GM21447 (cell line): ENCODE data around the gene ITPR2.
"Not testable (repeated sequence)": the region's sequence is repeated elsewhere in the genome, so short reads cannot be mapped to it uniquely, and the experiment has no call there.

ENCODE experiments used
- ATAC-seq: cut with Tn5 transposase; IDR thresholded peaks from one replicate; pipeline ENCODE4 v1.9.1; 2021; ENCODE audit not compliant: unreplicated experiment

The ITPR2 gene

DNA sequence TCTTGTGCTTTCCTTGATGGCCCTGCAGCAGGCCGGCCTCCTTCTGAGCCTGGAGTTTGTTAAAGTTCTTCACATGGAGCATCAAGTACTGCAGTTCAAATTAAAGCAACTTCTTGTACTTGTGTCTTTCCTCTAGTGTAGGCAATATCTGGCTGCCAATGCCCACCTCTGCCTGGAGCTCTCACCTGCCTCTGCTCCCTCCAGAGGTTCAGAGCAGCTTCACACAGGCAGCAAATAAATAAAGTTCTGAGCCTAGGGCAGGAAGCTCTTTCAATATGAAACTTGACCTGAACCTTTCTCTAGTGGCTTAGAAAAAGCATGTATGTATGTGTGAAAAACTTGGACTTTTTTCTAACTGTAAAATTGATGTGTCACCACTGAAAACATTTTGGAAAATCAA lies 65.9 kb downstream of the ITPR2 start:
- no peak for ATAC-seq

DNA sequence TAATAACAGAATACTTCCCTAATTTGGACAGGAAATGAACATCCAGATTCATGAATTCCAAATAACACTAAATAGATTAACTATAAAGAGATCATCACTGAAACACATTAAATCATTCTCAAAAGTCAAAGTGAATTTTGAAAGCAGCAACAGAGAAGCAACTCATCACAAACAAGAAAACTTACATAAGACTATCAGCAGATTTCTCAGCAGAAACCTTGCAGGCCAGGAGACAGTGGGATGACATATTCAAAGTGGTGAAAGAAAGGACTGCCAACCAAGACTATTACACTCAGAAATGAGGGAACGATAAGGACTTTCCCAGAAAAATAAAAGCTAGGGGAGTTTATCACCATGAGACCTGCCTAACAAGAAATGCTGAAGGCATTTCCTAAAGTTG lies 70.8 kb downstream of the ITPR2 start:
- ATAC-seq: no peak

DNA sequence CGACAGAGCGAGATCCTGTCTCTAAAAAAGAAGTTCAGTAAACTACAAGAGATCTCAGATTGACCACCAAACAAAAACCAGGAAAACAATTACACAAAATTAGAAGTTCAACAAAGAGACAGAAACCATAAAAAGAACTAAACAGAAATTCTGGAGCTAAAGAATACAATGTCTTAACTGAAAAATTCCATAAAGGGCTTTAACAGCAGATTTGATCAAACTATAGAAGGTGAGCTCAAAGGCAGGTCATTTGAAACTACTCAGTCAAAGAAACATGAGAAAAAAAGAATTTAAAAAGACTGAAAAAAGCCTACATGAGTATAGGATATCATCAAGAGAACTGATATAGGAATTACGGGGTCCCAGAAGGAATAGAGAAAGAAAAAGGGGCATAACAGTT lies 71.2 kb downstream of the ITPR2 start:
- ATAC-seq: no peak

DNA sequence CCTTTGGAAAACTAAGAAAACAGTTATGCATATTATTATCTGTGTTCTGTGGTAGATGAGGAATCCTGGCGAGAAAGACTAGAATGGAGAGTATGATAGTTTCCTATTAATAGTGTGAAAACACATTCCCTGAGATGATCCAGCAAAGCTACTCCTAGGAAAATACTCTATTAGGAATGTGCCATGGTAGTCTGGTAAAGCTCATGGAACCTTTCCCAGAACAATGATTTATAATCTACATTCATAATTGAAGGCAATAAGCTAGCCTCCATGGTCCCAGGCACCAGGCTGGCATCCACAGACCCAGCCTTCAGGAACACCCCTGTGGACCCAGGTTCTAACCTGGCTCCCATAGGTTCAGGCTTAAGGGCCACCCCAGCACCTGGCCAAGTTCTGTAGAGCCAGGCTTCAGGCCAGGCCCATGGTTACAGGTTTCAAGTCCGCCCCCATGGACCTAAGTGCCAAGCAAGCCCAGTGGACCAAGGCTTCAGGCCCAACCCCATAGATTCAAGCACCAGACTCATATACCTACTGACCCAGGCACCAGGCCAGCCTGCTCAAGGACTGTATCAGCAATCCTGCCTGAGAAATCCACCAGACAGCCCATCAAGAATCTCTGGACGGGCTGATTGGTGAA lies 72.2 kb downstream of the ITPR2 start:
- ATAC-seq: no peak

DNA sequence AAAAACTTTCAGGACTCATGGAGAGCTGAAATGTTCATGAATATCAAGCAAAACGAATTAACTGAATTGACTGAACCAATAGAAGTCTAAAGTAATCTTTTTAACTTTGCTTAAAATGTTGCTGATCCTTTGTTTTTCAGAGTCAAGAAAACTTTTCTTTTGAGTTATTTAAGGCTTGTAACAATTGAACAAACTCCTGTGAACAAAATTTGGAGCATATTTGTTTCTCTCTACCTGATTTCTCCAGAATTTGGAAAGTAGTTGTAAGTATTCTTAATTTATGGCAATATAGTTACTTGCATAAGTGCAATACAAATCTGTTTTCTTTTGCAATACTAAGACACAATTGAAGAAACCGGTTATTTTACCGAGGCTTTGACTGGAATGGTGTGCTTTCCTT lies 77.6 kb downstream of the ITPR2 start:
- ATAC-seq: not testable (repeated sequence)

DNA sequence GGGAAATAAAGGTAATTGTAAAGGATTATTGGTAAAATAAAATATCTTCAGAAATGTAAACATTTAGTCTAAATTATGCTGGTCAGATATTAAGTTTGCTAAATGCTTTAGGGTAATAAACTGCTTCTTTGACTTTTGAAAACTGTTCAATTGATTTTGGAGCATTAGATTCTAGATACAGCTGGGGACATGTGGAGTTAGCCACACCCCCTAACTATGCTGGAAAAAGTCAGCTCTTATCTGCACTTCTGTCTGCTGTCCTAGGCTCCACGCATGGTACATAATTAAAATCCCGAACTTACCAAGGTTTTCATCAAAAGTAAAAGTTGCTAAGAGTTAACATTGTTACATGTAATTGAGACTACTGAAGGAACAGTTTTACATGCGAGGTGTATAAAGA lies 78.8 kb downstream of the ITPR2 start:
- no peak for ATAC-seq

DNA sequence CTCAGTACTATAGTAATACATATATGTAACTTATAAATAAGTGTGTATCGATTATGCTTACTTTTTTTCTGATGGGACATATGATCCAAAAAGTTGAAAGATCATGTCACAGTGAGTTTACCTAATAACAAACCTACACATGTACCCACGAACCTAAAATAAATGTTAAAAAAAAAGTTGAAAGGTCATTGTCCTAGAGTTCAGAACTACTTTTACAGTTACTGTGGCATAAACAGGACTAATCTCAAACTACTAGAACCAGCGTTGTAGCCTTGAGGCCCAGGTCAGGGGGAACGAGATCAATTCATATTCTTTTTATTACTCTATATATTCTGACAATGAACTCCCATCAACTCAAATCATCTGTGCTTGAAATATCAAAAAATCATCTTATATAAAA lies 81.8 kb downstream of the ITPR2 start:
- ATAC-seq: no peak

DNA sequence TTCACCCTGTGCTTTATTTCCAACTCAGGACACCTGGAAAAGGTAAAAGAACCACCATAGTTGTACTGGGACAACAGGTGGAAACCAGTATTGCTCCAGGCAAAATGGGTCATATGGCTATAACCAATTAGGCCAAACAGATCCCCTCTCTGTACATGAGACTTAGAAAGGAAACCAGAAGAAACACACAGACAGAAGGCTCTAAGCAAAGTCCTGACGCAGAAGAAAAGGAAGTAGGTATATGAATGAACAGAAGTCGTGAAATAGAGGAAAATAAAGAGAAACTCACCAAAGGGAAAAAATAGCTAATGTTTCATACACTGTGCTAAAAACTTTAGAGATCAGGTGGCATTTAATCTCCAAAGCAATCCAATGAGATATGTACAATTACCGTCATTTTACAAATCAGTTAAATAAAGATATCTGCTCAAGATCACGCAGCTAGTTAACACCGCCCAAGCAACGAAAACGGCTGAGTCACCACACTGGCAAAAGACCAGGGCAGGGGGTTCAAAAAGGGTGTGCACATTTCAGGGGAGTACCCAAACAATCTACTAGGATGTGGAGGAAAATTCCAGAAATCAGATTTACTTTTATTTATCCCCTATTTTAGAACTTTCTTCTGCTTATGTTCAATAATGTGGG lies 82.3 kb downstream of the ITPR2 start:
- ATAC-seq: peak; percentile 55

DNA sequence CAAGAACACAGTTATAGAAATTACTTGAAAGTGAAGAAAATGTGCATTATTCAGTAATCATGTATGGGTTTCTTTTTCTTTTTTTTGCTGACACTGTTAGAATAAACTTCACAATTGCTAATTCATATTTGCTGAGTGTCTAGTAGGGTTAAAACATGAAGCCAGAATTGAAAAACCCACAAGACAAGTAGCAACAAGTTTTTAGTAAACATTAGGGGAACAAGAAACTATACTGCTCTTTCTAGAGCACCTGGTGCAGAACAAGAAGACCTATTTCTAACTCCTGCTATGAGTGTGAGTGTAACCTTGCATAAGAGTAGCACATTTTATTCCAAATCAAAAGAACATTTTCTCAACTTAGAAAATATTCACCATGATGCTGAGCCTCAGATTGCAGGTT lies 83.2 kb downstream of the ITPR2 start:
- peak; percentile 80 for ATAC-seq

DNA sequence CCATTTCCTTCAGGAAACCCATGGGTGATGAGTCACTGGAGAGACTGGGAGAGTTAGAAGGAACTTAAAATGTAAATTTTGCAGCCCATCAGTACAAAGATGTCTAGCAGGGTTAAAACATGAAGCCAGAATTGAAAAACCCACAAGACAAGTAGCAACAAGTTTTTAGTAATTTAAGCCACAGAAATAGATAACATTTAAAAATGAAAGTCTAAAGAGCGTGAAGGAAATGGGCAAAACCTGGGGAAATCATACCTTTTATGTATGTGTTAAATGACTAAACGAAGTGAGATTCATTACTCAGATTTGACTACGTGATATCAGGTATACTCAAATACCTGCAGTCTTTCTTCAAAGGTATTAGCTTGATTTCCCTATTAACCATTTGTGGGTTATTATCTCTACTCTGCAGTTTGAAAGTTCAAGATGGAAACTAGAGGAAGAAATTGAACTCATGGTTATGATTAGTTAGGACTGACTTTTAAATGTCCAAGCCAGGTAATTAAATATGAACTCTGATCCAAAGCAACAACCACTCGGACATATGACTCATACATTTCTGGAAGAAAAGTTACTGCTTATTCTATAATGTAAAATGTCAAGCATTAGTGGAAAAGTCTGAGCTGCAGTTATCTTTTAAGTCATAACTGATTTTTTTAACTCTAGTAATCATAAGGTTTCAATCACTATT lies 84.1 kb downstream of the ITPR2 start:
- peak; percentile 32 for ATAC-seq

DNA sequence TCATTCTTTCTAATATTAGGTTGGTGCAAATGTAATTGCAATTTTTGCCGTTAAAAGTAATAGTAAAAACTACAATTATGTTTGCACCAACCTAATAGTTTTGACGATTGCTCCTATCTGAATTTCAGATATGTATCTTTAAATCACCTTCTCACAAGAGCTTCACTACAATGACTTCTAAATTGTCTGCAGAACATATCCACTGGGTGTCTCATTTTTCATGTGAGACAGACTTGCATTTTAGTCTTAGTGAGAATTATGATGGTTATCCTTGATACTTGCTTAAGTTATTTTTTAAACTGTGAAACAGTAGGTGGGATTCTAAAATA lies 84.6 kb downstream of the ITPR2 start:
- ATAC-seq: peak; percentile 5

DNA sequence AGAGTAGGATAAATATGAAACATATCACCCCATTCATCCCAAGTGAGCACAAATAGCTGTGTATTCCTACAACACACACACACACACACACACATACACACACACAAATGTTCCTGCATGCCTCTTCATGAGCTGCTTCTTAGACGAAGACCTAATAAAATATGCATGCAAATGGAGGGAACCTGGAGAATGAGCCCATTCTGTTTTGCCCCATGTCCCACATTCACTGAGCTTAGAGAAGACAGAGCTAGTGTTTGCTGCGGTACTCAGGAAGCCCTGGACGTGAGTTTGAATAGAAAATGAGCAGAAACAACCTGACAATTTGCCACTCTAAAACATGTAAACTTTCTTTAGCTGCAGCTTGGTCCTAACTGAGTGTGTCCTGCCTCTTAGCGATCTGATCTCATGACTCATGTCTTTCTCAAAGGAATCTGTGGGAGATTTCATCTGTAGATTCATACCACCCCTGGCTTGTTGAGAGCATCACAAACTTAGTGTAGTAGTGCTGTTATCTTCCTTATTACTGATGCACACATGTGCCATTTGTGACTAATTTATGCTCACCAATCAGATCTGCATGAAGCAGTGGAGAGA lies 86.8 kb downstream of the ITPR2 start:
- ATAC-seq: no peak

DNA sequence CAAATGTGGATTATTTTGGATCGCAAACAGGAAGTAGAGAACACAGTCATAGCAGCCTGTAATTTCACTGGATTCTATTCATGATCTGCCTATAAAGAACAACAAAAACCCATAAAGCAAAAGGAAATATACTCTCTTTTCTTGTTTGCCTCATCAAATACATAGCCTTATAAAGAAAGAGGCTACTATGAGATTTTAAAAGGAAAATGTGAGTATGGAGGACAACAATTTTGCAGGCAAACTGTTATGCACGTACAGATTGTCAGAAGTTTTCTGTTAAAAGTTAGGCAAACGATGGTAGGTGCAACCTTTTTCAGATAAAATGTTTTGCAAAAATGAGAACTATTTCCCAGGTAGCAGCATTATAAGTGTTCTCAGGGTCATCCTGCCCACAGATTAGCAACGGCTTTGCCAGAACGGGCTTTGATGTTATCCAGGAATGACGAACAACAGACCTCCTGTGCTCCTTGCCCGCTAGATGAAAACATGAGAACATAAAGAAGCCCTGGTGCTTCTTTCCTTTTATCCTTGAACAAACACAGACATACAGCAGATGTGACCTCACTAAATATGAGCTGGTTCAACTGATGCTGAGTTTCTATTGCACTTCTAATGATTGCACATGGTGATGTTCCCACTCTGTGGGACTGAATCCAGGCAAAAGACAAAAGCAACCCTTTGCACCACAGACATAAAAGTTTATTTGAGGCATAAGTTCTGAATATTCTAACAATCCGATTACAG lies 88.1 kb downstream of the ITPR2 start:
- ATAC-seq: no peak

DNA sequence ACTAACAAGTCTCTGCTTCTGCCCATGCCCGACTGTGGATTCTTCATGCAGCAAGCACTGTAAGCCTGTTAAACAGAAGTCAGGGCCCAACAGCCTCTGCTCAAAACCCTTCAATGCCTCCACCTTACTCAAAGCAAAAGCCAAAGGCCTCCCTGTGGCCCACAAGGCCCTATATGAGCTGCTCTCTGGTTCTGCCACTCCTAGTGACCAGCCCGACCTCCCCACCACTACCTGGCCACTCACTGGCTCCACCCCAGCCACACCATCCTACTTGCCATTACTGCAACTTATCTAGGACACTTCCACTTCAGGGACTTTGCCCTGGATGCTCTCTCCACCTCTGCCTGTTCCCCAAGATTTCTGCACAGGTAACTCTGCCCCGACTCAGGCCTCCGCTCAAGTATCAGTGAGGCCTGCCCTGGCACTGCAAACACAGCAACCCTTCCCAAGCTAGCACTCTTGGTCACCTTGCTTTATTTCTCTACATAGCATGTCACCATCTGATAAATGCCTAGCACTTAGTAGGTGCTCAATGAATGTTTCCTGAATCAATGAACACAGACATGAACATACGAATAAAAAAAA lies 88.9 kb downstream of the ITPR2 start:
- ATAC-seq: no peak

DNA sequence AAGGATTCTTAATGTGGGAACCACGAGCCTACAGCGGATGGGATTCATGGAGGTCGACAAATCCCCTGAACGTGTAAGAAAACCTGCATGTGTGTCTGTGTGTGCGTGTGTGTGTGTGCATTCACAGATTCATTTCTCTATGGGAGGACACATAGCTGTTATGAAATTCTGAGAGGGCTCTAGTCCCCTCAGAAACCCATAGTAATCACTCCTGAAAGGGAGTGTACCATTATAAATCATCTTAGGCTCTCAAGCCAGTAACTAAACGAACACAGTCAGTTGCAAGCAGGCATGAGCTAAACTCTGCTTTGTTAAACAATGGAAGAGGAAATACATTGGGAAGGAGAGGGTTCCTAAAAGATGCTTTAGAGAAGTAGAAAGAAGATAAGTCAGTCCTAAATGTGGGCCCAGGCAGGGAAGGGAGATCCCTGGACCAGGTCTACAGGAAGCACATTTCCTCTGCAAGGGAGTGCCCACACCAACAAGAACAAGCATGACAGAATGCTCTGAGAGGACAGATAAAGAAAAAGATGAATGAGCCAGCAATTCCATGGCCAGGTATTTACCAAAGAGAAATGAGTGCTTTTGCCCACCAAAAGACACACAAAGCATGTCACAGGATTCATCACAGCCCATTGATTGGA lies 91.3 kb downstream of the ITPR2 start:
- ATAC-seq: no peak

DNA sequence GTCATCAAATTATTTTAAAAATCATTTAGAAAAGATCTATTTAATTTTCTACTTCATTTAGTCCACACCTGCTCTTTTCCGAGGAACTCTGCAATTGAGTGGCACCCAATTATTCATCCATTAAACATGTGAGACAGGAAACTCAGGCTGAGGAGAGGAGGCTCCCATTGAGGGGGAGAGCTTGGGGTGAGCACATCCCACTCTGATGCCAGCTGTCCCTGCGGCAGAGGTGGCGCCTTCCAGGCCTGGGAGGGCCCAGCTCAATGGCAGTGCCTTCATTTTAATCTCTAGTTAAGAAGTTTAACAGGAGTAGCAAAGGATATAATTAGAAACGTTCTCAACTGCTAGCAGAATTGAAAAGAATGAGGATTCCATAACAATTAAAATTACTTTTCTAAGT lies 92.0 kb downstream of the ITPR2 start:
- no peak for ATAC-seq

DNA sequence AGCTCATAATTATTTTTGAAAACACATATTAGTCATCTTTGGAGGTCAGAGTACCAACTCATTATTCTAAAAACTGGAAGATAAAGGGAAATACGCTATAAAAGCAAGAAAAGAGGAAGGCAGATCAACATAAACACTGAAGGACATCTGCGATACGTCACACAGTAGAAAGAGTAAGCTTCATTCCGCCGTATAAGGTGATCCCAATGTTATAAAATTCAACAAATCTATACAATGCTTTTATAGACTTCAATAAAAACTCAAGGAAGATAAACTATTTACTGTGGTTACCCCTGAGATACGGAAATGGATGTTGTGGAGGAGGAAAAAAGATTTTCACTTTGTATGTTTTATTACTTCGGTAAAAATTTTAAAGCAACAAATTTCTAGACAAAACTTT lies 92.6 kb downstream of the ITPR2 start:
- no peak for ATAC-seq

DNA sequence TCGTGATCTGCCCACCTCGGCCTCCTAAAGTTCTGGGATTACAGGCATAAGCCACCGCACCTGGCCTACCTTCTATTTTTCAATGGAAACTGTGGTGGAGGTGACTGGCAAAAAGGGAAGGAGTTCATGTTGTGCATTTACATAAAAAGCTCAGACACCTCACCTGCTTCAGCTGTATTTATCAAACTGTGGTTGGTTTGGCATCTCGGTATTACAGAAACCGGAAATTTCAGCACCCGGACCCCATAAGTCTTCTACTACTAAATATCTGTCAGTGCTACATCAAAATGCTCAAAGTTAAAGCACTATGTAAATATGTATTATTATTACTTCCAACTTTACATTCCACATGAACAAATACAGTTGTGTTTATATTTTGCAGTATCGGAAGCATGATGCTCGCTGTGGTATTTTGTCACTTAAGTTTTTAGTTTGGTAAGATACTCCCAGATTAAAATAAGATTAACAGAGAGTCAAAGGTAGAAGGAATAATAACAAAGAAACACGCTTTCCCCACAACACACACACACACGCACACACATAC lies 95.4 kb downstream of the ITPR2 start:
- ATAC-seq: no peak

DNA sequence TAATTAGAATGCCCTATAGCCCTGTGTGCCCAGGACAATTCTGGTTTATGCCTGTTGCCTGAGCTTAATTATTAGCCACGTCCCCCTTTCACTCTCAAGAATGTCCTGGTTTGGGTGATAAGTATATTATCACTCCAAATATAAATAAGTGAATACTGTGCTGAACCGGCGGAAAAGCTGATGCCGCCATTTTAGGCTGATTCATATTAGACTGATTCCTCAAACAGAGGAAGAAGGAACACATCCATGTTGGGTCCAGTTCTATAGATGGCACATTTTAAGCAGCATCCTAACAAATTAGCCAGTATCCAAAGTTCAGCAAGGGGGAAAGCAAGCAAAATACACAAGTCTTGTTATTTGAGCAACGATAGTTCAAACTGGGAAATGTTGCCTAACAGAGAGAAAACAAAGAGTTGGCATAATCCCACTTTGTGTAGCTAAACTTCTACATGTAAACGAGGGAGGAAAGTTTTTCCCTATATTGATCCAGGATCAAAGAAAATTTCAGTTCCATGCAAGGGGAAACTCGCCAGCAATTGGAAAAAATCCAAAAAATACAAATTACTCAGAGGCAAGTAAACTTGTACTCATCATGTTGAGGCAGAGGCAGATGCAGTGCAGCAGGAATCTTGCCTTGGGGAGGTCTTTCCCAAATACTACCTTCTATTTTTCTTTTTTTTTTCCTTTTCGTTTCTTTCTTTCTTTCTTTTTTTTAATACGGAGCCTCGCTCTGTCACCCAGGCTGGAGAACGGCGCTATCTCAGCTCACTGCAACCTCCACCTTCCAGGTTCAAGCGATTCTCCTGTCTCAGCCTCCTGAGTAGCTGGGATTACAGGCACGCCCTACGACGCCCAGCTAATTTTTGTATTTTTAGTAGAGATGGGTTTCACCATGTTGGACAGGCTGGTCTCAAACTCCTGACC lies 96.2 kb downstream of the ITPR2 start:
- ATAC-seq: no peak
